NCI-H1694 (cell line): ENCODE data around the gene NMBR.
A peak's percentile ranks its signal among the peaks of the same experiment; 100 is the strongest.
"Not testable (repeated sequence)": the region's sequence is repeated elsewhere in the genome, so short reads cannot be mapped to it uniquely, and the experiment has no call there.

ENCODE experiments used
- DNase-seq: peaks from one replicate; lab custom pipeline; 2025; lab: John Stamatoyannopoulos, UW

NMBR gene

GRCh38 chr6:142146828-142147662 is at the start of gene NMBR, which contains the start of gene VTA1:
TSS of gene NMBR (minus strand) at chr6:142147122. CDS start at chr6:142088658, 58,464 bp downstream.
TSS of gene VTA1 (plus strand) at chr6:142147263. CDS start at chr6:142147288, 25 bp downstream.
- DNase-seq: peak; percentile 92

GRCh38 chr6:142195862-142196541 is 49.1 kb upstream of the NMBR start:
- DNase-seq: no peak

GRCh38 chr6:142193621-142194020 is 46.7 kb upstream of the NMBR start:
- DNase-seq: no peak

GRCh38 chr6:142192343-142192742 is 45.4 kb upstream of the NMBR start:
- no peak for DNase-seq

- no peak for DNase-seq
Measured at GRCh38 chr6:142189057-142189456, 42.1 kb upstream of the NMBR start.

GRCh38 chr6:142188341-142188740 is 41.4 kb upstream of the NMBR start:
- DNase-seq: not testable (repeated sequence)

- no peak for DNase-seq
Measured at GRCh38 chr6:142187209-142187608, 40.3 kb upstream of the NMBR start.

- DNase-seq: no peak
Measured at GRCh38 chr6:142185641-142186040, 38.7 kb upstream of the NMBR start.

GRCh38 chr6:142184307-142184706 is 37.4 kb upstream of the NMBR start:
- no peak for DNase-seq

- DNase-seq: no peak
Measured at GRCh38 chr6:142183351-142183750, 36.4 kb upstream of the NMBR start.

- DNase-seq: no peak
Measured at GRCh38 chr6:142182004-142182403, 35.1 kb upstream of the NMBR start.

- DNase-seq: no peak
Measured at GRCh38 chr6:142178129-142178528, 31.2 kb upstream of the NMBR start.

GRCh38 chr6:142174703-142175102 is 27.8 kb upstream of the NMBR start:
- no peak for DNase-seq

- DNase-seq: no peak
Measured at GRCh38 chr6:142173980-142174379, 27.1 kb upstream of the NMBR start.

GRCh38 chr6:142172758-142173157 is 25.8 kb upstream of the NMBR start:
- DNase-seq: no peak

- no peak for DNase-seq
Measured at GRCh38 chr6:142171351-142171750, 24.4 kb upstream of the NMBR start.

- no peak for DNase-seq
Measured at GRCh38 chr6:142167486-142167885, 20.6 kb upstream of the NMBR start.

- DNase-seq: no peak
Measured at GRCh38 chr6:142167071-142167470, 20.1 kb upstream of the NMBR start.

GRCh38 chr6:142165227-142165626 is 18.3 kb upstream of the NMBR start:
- DNase-seq: no peak

GRCh38 chr6:142162780-142163179 is 15.9 kb upstream of the NMBR start:
- no peak for DNase-seq

- not testable (repeated sequence) for DNase-seq
Measured at GRCh38 chr6:142156758-142157068, 9.8 kb upstream of the NMBR start.

- peak; percentile 1 for DNase-seq
Measured at GRCh38 chr6:142155895-142156757, 9.2 kb upstream of the NMBR start.
